Heart left ventricle (tissue), 13 donors: ENCODE measurements around the gene SLC43A1.

Experiments used
- CTCF ChIP-seq, 12 donors: fragments of 200-600 bp; sonication (generic) in 4 of 12; IDR thresholded peaks; one replicate each; pipeline versions ENCODE4 v1.5.0 to v1.8.0; 2018 to 2022; ENCODE audit warnings: antibody characterized with exemption in 12 of 12, mild to moderate bottlenecking in 5 of 12
- POLR2A ChIP-seq, 2 donors: fragments of 450-650 bp; IDR thresholded peaks; one replicate each; pipeline ENCODE4 v1.6.1; 2017; ENCODE audit warnings: antibody characterized with exemption in 2 of 2, mild to moderate bottlenecking in 2 of 2, moderate library complexity in 2 of 2
- donor health status: ischemic (EF 13 %, LVEDD 7.1; RV severe dilation, severe dysfunction).
- donor health status: DM: no; HTN: yes; CAD: no.
- donor health status: DM: no; HTN: no; CAD: no.
- donor health status: ischemic (EF 25% LVEDD 6.9; RV normal size, moderate dysfunction).
- donor health status: ischemic (EF 25% LVEDD 5.7; RV mildly dilated, moderate dysfunction).
- donor health status: ischemic (EF 35%, LVEDD 5.7; RV mildly dilated, moderate dysfunction).
- donor health status: nonischemic (EF 11% LVEDD 7.7; RV severe dilation, severe dysfunction).
- donor health status: DM: yes; HTN: yes; CAD: no.
- donor health status: PGD.
- donor health status: ischemic (EF 29% LVEDD 5.4; RV normal size, mild dysfunction).
- donor health status: nonischemic (EF 23%, LVEDD 6.1; RV moderate dilation, normal function).

DNA sequence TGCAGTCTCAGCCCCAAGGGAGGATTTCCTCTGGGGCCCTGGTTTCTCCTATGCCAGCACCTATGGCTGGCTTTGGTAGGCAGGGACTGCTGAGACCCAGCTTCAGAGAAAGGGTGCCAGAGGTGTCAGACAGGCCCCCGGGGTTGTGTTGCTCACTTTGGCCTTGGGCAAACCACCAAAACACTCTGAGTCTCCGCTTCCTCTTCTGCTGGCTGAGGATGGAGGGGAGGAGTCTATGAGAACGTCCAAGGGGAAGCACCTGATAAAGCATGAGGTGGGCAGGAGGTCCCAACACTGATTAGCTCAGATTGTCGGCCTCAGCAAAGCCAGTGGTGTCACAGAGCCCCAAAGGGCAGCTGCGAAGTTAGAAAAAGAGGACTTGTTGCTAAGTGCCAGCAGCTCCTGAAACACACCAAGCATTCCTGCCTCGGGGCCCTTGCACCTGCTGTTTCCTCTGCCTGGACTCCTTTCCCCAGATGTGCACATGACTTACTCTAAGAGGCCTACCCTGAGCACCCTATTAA lies 32.4 kb upstream of the SLC43A1 start:
- TF ChIP-seq CTCF (IDR thresholded peaks at IDR 0.05) (no peak), POLR2A (IDR thresholded peaks at IDR 0.05) (no peak)
